ENCODE measurements around the gene LSMEM2. TPM values are rescaled to one million over a fixed set of nuclear protein-coding genes. Genes with fewer than 3 reads are reported as not detected.

The LSMEM2 gene
- total RNA-seq, 2 donors from 2014 or later: not detected

GRCh38 chr3:50286322-50287227 lies 7.7 kb downstream of the LSMEM2 start:
- peaks cover 6 to 7% of the 10 kb centered on the region in 2 donors for H3K36me3 Mint-ChIP-seq
- no peaks in the 10 kb centered on the region for H3K9me3 Mint-ChIP-seq

GRCh38 chr3:50287262-50287661 lies 8.4 kb downstream of the LSMEM2 start:
- peaks cover 8 to 9% of the 10 kb centered on the region in 2 donors for H3K36me3 Mint-ChIP-seq
- ATAC-seq (no peak), DNase-seq (ENCODE audit: low spot score in 2 of 2) (no peak)
- H3K27ac Mint-ChIP-seq: no peak overlapping the region
- H3K9me3 Mint-ChIP-seq: no peaks in the 10 kb centered on the region

More at GRCh38 chr3:50286322-50287227, 7.7 kb downstream of the LSMEM2 start:
- DNase-seq (ENCODE audit: low spot score in 2 of 2): no peak
- no peak for ATAC-seq
- no peak overlapping the region for H3K27ac Mint-ChIP-seq

GRCh38 chr3:50288387-50289007 lies 9.6 kb downstream of the LSMEM2 start:
- no peak for DNase-seq (ENCODE audit: low spot score in 2 of 2)
- Mint-ChIP-seq H3K9me3 (no peaks in the 10 kb centered on the region), H3K27ac (peak overlapping the region in 1 of 2 donors; percentile 65), H3K36me3 (peaks cover 9 to 13% of the 10 kb centered on the region in 2 donors)
- ATAC-seq: no peak

- H3K9me3 Mint-ChIP-seq: no peaks in the 10 kb centered on the region
- peak overlapping the region in 1 of 2 donors; percentile 9 for H3K27ac Mint-ChIP-seq
- H3K36me3 Mint-ChIP-seq: peaks cover 9 to 13% of the 10 kb centered on the region in 2 donors
- DNase-seq (ENCODE audit: low spot score in 2 of 2): no peak
- ATAC-seq: no peak
These were observed 10.2 kb downstream of the LSMEM2 start for GRCh38 chr3:50289130-50289529.

- ATAC-seq (no peak), DNase-seq (ENCODE audit: low spot score in 2 of 2) (no peak)
- peaks cover 9 to 13% of the 10 kb centered on the region in 2 donors for H3K36me3 Mint-ChIP-seq
- H3K27ac Mint-ChIP-seq: peak overlapping the region; percentile 85 to 94
- H3K9me3 Mint-ChIP-seq: no peaks in the 10 kb centered on the region
These were observed 11.3 kb downstream of the LSMEM2 start for GRCh38 chr3:50290161-50290641.

- DNase-seq (ENCODE audit: low spot score in 2 of 2): peak; percentile 91 to 93
- Mint-ChIP-seq H3K27ac (peak within 1 kb of the TSS; percentile 94 to 97), H3K9me3 (no peaks in the 10 kb centered on the region), H3K36me3 (peaks cover 9 to 13% of the 10 kb centered on the region in 2 donors)
- ATAC-seq: peak; percentile 96 to 99
These were observed 13.5 kb downstream of the LSMEM2 start, which contains the start of gene IFRD2 for GRCh38 chr3:50292159-50293078. IFRD2 (minus strand) TSS chr3:50292429; CDS start chr3:50292274, 155 bp downstream.

GRCh38 chr3:50293079-50293801 lies 14.4 kb downstream of the LSMEM2 start:
- peak overlapping the region; percentile 94 to 97 for H3K27ac Mint-ChIP-seq
- peaks cover 9 to 13% of the 10 kb centered on the region in 2 donors for H3K36me3 Mint-ChIP-seq
- no peak for DNase-seq (ENCODE audit: low spot score in 2 of 2)
- H3K9me3 Mint-ChIP-seq: no peaks in the 10 kb centered on the region
- ATAC-seq: no peak

GRCh38 chr3:50294089-50294488 lies 15.2 kb downstream of the LSMEM2 start:
- Mint-ChIP-seq H3K27ac (no peak overlapping the region), H3K9me3 (no peaks in the 10 kb centered on the region), H3K36me3 (peaks cover 9 to 16% of the 10 kb centered on the region in 2 donors)
- ATAC-seq (no peak), DNase-seq (ENCODE audit: low spot score in 2 of 2) (no peak)

GRCh38 chr3:50294492-50295403 lies 15.9 kb downstream of the LSMEM2 start:
- ATAC-seq: no peak

GRCh38 chr3:50295553-50296431 lies 16.9 kb downstream of the LSMEM2 start:
- ATAC-seq (no peak), DNase-seq (ENCODE audit: low spot score in 2 of 2) (no peak)
- Mint-ChIP-seq H3K36me3 (peaks cover 9 to 17% of the 10 kb centered on the region in 2 donors), H3K9me3 (no peaks in the 10 kb centered on the region), H3K27ac (peak overlapping the region in 1 of 2 donors; percentile 31)

More at GRCh38 chr3:50294492-50295403, 15.9 kb downstream of the LSMEM2 start:
- Mint-ChIP-seq H3K9me3 (no peaks in the 10 kb centered on the region), H3K27ac (no peak overlapping the region), H3K36me3 (peaks cover 9 to 17% of the 10 kb centered on the region in 2 donors)
- no peak for DNase-seq (ENCODE audit: low spot score in 2 of 2)

GRCh38 chr3:50296721-50297383 lies 18.0 kb downstream of the LSMEM2 start:
- Mint-ChIP-seq H3K27ac (peak overlapping the region in 1 of 2 donors; percentile 60), H3K9me3 (no peaks in the 10 kb centered on the region), H3K36me3 (peaks cover 0 to 9% of the 10 kb centered on the region in 2 donors)
- ATAC-seq: no peak
- DNase-seq (ENCODE audit: low spot score in 2 of 2): no peak

- Mint-ChIP-seq H3K9me3 (no peaks in the 10 kb centered on the region), H3K27ac (no peak overlapping the region), H3K36me3 (peaks cover 0 to 8% of the 10 kb centered on the region in 2 donors)
- no peak for ATAC-seq
- DNase-seq (ENCODE audit: low spot score in 2 of 2): no peak
These were observed 18.5 kb downstream of the LSMEM2 start for GRCh38 chr3:50297384-50297775.

- ATAC-seq (no peak), DNase-seq (ENCODE audit: low spot score in 2 of 2) (no peak)
- Mint-ChIP-seq H3K27ac (peak overlapping the region; percentile 44 to 89), H3K9me3 (no peaks in the 10 kb centered on the region), H3K36me3 (peaks cover 0 to 4% of the 10 kb centered on the region in 2 donors)
These were observed 19.2 kb downstream of the LSMEM2 start for GRCh38 chr3:50297896-50298725.
